HepG2 (cell line): Measurements from ENCODE around the gene BHLHE41. TPM values are rescaled to one million over a fixed set of nuclear protein-coding genes. Genes with fewer than 3 reads are reported as not detected.
A peak's percentile ranks its signal among the peaks of the same experiment; 100 is the strongest.

ENCODE experiments used
- ATF3 ChIP-seq: sonication (generic); formaldehyde crosslinking; IDR thresholded peaks from 2 replicates; pipeline ENCODE4 v1.4.0; 2020; ENCODE audit warnings: missing genetic modification reagents
- CEBPB ChIP-seq: IDR thresholded peaks from 2 replicates; pipeline ENCODE4 v1.6.1; 2011; ENCODE audit warnings: low read depth, low read length, improper control_type of control experiment, borderline replicate concordance
- ELK4 ChIP-seq: sonication (generic); formaldehyde crosslinking; IDR thresholded peaks from 2 replicates; pipeline ENCODE4 v1.9.0; 2021; ENCODE audit warnings: missing genetic modification reagents, borderline replicate concordance
- HNRNPL ChIP-seq: fragments of 200-400 bp; formaldehyde crosslinking; IDR thresholded peaks from 2 replicates; pipeline ENCODE4 v1.6.1; 2017; ENCODE audit warnings: mild to moderate bottlenecking, low read depth, low read length
- MYPOP ChIP-seq: sonication (generic); formaldehyde crosslinking; IDR thresholded peaks from 2 replicates; pipeline ENCODE4 v1.8.1; 2023; ENCODE audit warnings: mild to moderate bottlenecking, moderate library complexity, missing genetic modification reagents
- NFKB2 ChIP-seq: sonication (generic); formaldehyde crosslinking; IDR thresholded peaks from 2 replicates; pipeline ENCODE4 v1.4.0; 2020; ENCODE audit warnings: missing genetic modification reagents, borderline replicate concordance
- POLR2AphosphoS2 ChIP-seq: IDR thresholded peaks from 2 replicates; pipeline ENCODE4 v1.6.1; 2011; ENCODE audit warnings: low read depth, low read length, improper control_type of control experiment
- SUZ12 ChIP-seq: fragments of 150-350 bp; IDR thresholded peaks from 2 replicates; pipeline ENCODE4 v1.6.1; 2014; ENCODE audit warnings: low read depth, low read length
- TIGD3 ChIP-seq: sonication (generic); formaldehyde crosslinking; IDR thresholded peaks from 2 replicates; pipeline ENCODE4 v1.5.1; 2020; ENCODE audit warnings: mild to moderate bottlenecking, missing genetic modification reagents, borderline replicate concordance
- ZNF180 ChIP-seq: sonication (generic); formaldehyde crosslinking; IDR thresholded peaks from 2 replicates; pipeline ENCODE4 v1.4.0; 2020; ENCODE audit warnings: low read depth, missing genetic modification reagents, borderline replicate concordance
- ZNF431 ChIP-seq: sonication (generic); formaldehyde crosslinking; IDR thresholded peaks from 2 replicates; pipeline ENCODE4 v1.9.0; 2022; ENCODE audit warnings: missing genetic modification reagents, low read depth, mild to moderate bottlenecking, borderline replicate concordance
- ZNF572 ChIP-seq: sonication (generic); formaldehyde crosslinking; IDR thresholded peaks from 2 replicates; pipeline ENCODE4 v1.5.1; 2020; ENCODE audit warnings: mild to moderate bottlenecking, missing genetic modification reagents
- ZNF687 ChIP-seq: sonication (generic); formaldehyde crosslinking; IDR thresholded peaks from 2 replicates; pipeline ENCODE4 v1.5.1; 2020; ENCODE audit warnings: mild to moderate bottlenecking, missing genetic modification reagents, moderate library complexity
- ZNF704 ChIP-seq: sonication (generic); formaldehyde crosslinking; IDR thresholded peaks from 2 replicates; pipeline ENCODE4 v1.8.1; 2023; ENCODE audit warnings: mild to moderate bottlenecking, inconsistent platforms, moderate library complexity, missing genetic modification reagents, borderline replicate concordance
- ZNF761 ChIP-seq: sonication (generic); formaldehyde crosslinking; conservative IDR thresholded peaks from 2 replicates; pipeline ENCODE4 v1.4.0; 2020; ENCODE audit warnings: mild to moderate bottlenecking, missing genetic modification reagents
- ZNF776 ChIP-seq: sonication (generic); formaldehyde crosslinking; IDR thresholded peaks from 2 replicates; pipeline ENCODE4 v1.4.0; 2020; ENCODE audit warnings: mild to moderate bottlenecking, missing genetic modification reagents
- polyA plus RNA-seq, 8 experiments: library from polyadenylated mRNA; depleted of rRNA in 3 of 8; stranded (reverse) in 7 of 8; unstranded in 1 of 8; fragments of >200 nt; fragmentation: Illumina TruSeq in 4 of 8; extraction: Trizol in 4 of 8; gene quantifications; 2 replicates each; pipeline versions ENCODE4 v1.2.1 to v1.2.3, GENCODE V29; 2011 to 2016; ENCODE audit warnings: low read depth in 4 of 8, missing spikeins in 1 of 8, mixed read lengths in 1 of 8; ENCODE audit not compliant: insufficient read depth in 1 of 8
- total RNA-seq, 5 experiments: library from RNA; depleted of rRNA; stranded (reverse); fragments of >200 nt; fragmentation: Illumina TruSeq; extraction: Trizol; gene quantifications; 2 replicates each; pipeline ENCODE4 v1.2.3, GENCODE V29; 2016; ENCODE audit warnings: low read depth in 1 of 5

BHLHE41 gene
- total and polyA plus RNA-seq, 2 of the 13 experiments (the other 11 are each of a cell fraction or from before 2014, with no cell fraction given) = 0.03 TPM; not detected in 1

GRCh38 chr12:26125400-26126339 lies 833 bp upstream of the BHLHE41 start (continued):
- peak; percentile 51; the same call in 1 of the 2 replicates for TF ChIP-seq ZNF687 (CRISPR knock-in tag)
- no peak for TF ChIP-seq ZNF776
- no peak for TF ChIP-seq POLR2AphosphoS2
- TF ChIP-seq ZNF180 (CRISPR knock-in tag) = no peak
- TF ChIP-seq ATF3 = peak; percentile 33; the same call in 1 of the 2 replicates
- TF ChIP-seq ELK4 (CRISPR knock-in tag) = no peak
- TF ChIP-seq ZNF704 (CRISPR knock-in tag) = no peak
- peak; percentile 67; the same call in 1 of the 2 replicates for TF ChIP-seq CEBPB
- TF ChIP-seq ZNF572 (CRISPR knock-in tag) = no peak
- TF ChIP-seq TIGD3 (CRISPR knock-in tag) = no peak
- TF ChIP-seq SUZ12 = no peak
- 0 out of 2 replicates have a peak, but pooled peaks have one; percentile 25 for TF ChIP-seq MYPOP (CRISPR knock-in tag)
- no peak for TF ChIP-seq ZNF761 (CRISPR knock-in tag)
- no peak for TF ChIP-seq ZNF431 (CRISPR knock-in tag)
- no peak for TF ChIP-seq NFKB2 (CRISPR knock-in tag)
- peak; percentile 21; the same call in 1 of the 2 replicates for TF ChIP-seq HNRNPL
